CD8-positive, alpha-beta memory T cell (primary cell): ENCODE data around the gene CRTC3. TPM values are rescaled to one million over a fixed set of nuclear protein-coding genes. Genes with fewer than 3 reads are reported as not detected.
A peak's percentile ranks its signal among the peaks of the same experiment; 100 is the strongest.
"Not testable (repeated sequence)": the region's sequence is repeated elsewhere in the genome, so short reads cannot be mapped to it uniquely, and the experiment has no call there.

Source experiments
- CTCF ChIA-PET: fragments of 350-600 bp; sonication (Branson Sonifier 250); formaldehyde crosslinking; loops from one replicate; lab custom pipeline; 2021; ENCODE audit warnings: antibody characterized with exemption; lab: Charles Lee
- POLR2A ChIA-PET: fragments of 350-600 bp; sonication (Branson Sonifier 250); formaldehyde crosslinking; loops from one replicate; lab custom pipeline; 2021; ENCODE audit warnings: antibody characterized with exemption; lab: Charles Lee
- DNase-seq, 5 donors: peaks; one replicate each; pipeline versions ENCODE4 v3.0.0 to v3.0.0-alpha.2; 2020 to 2022; ENCODE audit warnings: mixed read lengths in 1 of 5
- H3K27ac ChIP-seq: one replicate; pipeline ENCODE4 v1.7.0; 2013; ENCODE audit warnings: low read depth, mild to moderate bottlenecking, low read length, moderate library complexity
- H3K27me3 ChIP-seq: 2 replicates; pipeline ENCODE4 v1.7.0; 2013; ENCODE audit warnings: low read length, mild to moderate bottlenecking; ENCODE audit not compliant: insufficient read depth, poor library complexity, severe bottlenecking
- H3K36me3 ChIP-seq: 2 replicates; pipeline ENCODE4 v1.7.0; 2013; ENCODE audit warnings: mild to moderate bottlenecking, low read length, moderate library complexity; ENCODE audit not compliant: insufficient read depth
- H3K4me1 ChIP-seq: 2 replicates; pipeline ENCODE4 v1.7.0; 2013; ENCODE audit warnings: mild to moderate bottlenecking, low read length, moderate library complexity; ENCODE audit not compliant: insufficient read depth
- H3K4me3 ChIP-seq: 2 replicates; pipeline ENCODE4 v1.7.0; 2013; ENCODE audit warnings: mild to moderate bottlenecking, low read length
- H3K9me3 ChIP-seq: 2 replicates; pipeline ENCODE4 v1.7.0; 2013; ENCODE audit warnings: mild to moderate bottlenecking, low read length
- H3K27ac Mint-ChIP-seq, 8 donors: one replicate each; pipeline ENCODE4 v1.8.0; 2020 to 2021; ENCODE audit warnings: mixed read lengths in 8 of 8, mild to moderate bottlenecking in 6 of 8, inconsistent platforms in 3 of 8, moderate library complexity in 3 of 8
- H3K27me3 Mint-ChIP-seq, 2 donors: one replicate each; pipeline ENCODE4 v1.8.0; 2020 to 2021; ENCODE audit warnings: mixed read lengths in 2 of 2, mild to moderate bottlenecking in 1 of 2, moderate library complexity in 1 of 2
- H3K36me3 Mint-ChIP-seq, 3 donors: one replicate each; pipeline ENCODE4 v1.8.0; 2020 to 2021; ENCODE audit warnings: mixed read lengths in 3 of 3, inconsistent platforms in 1 of 3, mild to moderate bottlenecking in 1 of 3
- H3K4me1 Mint-ChIP-seq, 3 donors: one replicate each; pipeline ENCODE4 v1.8.0; 2020 to 2021; ENCODE audit warnings: mixed read lengths in 3 of 3, inconsistent platforms in 1 of 3, mild to moderate bottlenecking in 1 of 3
- H3K4me3 Mint-ChIP-seq, 7 donors: one replicate each; pipeline ENCODE4 v1.8.0; 2020 to 2021; ENCODE audit warnings: mixed read lengths in 7 of 7, mild to moderate bottlenecking in 6 of 7, moderate library complexity in 4 of 7, inconsistent platforms in 2 of 7
- H3K9me3 Mint-ChIP-seq, 5 donors: one replicate each; pipeline ENCODE4 v1.8.0; 2020 to 2022; ENCODE audit warnings: mixed read lengths in 5 of 5, mild to moderate bottlenecking in 3 of 5, moderate library complexity in 2 of 5, inconsistent platforms in 1 of 5
- polyA plus RNA-seq: library from polyadenylated mRNA; unstranded; fragments of 300-500 nt; fragmentation: Illumina TruSeq; gene quantifications from one replicate; pipeline ENCODE4 v1.2.3, GENCODE V29; 2021
- total RNA-seq, 2 experiments: library from RNA; stranded (reverse); gene quantifications; one replicate each; pipeline ENCODE4 v1.2.3, GENCODE V29; 2021

CRTC3 gene
- total and polyA plus RNA-seq, 3 experiments from 2014 or later, result 25.5 to 34.2 (median 26.7) TPM

DNA sequence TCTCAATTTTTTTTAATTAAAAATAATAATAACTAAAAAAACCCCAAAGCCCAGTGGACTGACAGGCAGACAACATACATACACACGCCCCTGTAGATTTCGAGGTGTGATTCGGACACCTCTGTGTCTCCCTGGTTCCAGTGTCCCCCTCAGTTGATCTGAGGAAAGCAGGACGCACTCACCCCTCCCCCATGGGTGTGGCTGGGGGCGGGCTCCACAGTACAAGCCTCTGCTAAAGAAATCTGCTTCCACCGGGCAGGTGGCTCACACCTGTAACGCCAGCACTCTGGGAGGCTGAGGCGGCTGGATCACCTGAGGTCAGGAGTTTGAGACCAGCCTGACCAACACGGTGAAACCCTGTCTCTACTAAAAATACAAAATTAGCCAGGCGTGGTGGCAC, 153.6 kb downstream of the CRTC3 start:
- Histone ChIP-seq H3K27me3 (no peaks in the 10 kb centered on the region), H3K4me1 (peaks cover 31% of the 10 kb centered on the region), H3K4me3 (no peak overlapping the region), H3K9me3 (no peaks in the 10 kb centered on the region), H3K36me3 (no peaks in the 10 kb centered on the region), H3K27ac (no peak overlapping the region)
- Mint-ChIP-seq H3K4me3 (no peak overlapping the region), H3K4me1 (peaks cover 18 to 30% (median 20%) of the 10 kb centered on the region in 3 donors), H3K27ac (no peak overlapping the region), H3K9me3 (no peaks in the 10 kb centered on the region), H3K36me3 (no peaks in the 10 kb centered on the region), H3K27me3 (peaks cover 3 to 4% of the 10 kb centered on the region in 2 donors)
- no peak for DNase-seq
- ChIA-PET CTCF (interaction anchor here (1.6 kb wide), 1 partner anchor 13 kb away, joined by 7 read pairs; no protein-coding TSS in a partner anchor), POLR2A (no interaction called here)

DNA sequence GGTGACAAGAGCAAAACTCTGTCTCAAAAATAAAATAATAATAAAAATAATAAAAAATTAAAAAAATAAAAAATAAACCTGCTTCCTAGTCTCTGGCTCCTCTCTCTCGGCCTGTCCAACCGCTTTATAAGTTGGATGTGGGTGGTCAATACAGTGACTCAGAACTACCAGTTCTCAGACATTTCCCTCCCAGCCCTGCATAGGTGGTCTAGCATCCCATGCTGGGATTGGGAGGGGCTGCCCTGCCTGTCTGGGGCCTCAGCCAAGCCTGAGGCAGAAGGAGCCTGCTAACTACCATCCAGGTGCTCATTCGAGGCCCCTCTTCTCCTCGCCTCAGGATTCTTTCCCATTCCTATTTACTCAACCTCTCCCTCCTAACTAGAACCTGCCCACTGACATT, 154.2 kb downstream of the CRTC3 start:
- no peak for DNase-seq
- Histone ChIP-seq H3K36me3 (no peaks in the 10 kb centered on the region), H3K27me3 (no peaks in the 10 kb centered on the region), H3K4me3 (no peak overlapping the region), H3K4me1 (peaks cover 25% of the 10 kb centered on the region), H3K9me3 (no peaks in the 10 kb centered on the region), H3K27ac (no peak overlapping the region)
- Mint-ChIP-seq H3K27me3 (peaks cover 2 to 4% of the 10 kb centered on the region in 2 donors), H3K9me3 (no peaks in the 10 kb centered on the region), H3K4me1 (peaks cover 15 to 25% (median 18%) of the 10 kb centered on the region in 3 donors), H3K4me3 (no peak overlapping the region), H3K36me3 (no peaks in the 10 kb centered on the region), H3K27ac (no peak overlapping the region)
- ChIA-PET POLR2A (no interaction called here), CTCF (no interaction called here)

DNA sequence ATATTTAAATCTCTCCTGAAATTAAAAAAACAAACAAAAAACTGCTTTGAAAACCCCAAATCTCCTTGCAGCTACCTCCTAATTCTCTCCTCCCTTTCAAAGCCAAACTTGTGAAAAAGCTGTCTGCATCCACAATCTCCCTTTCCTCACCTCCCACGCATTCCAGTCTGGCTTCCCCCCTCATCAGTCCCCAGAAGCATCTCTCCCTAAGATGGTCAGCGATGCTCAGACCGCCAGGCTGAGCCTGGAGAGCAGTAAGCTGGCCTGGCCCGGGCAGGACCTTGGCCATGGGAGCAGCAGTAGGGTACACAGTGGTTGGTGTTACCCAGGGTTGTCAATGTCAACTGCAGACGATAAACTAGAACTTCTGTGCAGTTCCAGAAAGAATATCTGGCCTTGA, 154.6 kb downstream of the CRTC3 start:
- no peak overlapping the region for H3K27ac ChIP-seq
- H3K4me3 ChIP-seq, result no peak overlapping the region
- peaks cover 0 to under 1% (median 0%) of the 10 kb centered on the region in 3 donors for H3K36me3 Mint-ChIP-seq
- CTCF ChIA-PET, result no interaction called here
- POLR2A ChIA-PET, result no interaction called here
- H3K4me3 Mint-ChIP-seq, result no peak overlapping the region
- no peaks in the 10 kb centered on the region for H3K9me3 Mint-ChIP-seq
- no peaks in the 10 kb centered on the region for H3K36me3 ChIP-seq
- no peak for DNase-seq
- H3K27me3 ChIP-seq, result no peaks in the 10 kb centered on the region
- H3K9me3 ChIP-seq, result no peaks in the 10 kb centered on the region
- peaks cover 0 to 4% of the 10 kb centered on the region in 2 donors for H3K27me3 Mint-ChIP-seq
- H3K4me1 Mint-ChIP-seq, result peaks cover 11 to 21% (median 15%) of the 10 kb centered on the region in 3 donors
- H3K4me1 ChIP-seq, result peaks cover 21% of the 10 kb centered on the region
- H3K27ac Mint-ChIP-seq, result no peak overlapping the region

DNA sequence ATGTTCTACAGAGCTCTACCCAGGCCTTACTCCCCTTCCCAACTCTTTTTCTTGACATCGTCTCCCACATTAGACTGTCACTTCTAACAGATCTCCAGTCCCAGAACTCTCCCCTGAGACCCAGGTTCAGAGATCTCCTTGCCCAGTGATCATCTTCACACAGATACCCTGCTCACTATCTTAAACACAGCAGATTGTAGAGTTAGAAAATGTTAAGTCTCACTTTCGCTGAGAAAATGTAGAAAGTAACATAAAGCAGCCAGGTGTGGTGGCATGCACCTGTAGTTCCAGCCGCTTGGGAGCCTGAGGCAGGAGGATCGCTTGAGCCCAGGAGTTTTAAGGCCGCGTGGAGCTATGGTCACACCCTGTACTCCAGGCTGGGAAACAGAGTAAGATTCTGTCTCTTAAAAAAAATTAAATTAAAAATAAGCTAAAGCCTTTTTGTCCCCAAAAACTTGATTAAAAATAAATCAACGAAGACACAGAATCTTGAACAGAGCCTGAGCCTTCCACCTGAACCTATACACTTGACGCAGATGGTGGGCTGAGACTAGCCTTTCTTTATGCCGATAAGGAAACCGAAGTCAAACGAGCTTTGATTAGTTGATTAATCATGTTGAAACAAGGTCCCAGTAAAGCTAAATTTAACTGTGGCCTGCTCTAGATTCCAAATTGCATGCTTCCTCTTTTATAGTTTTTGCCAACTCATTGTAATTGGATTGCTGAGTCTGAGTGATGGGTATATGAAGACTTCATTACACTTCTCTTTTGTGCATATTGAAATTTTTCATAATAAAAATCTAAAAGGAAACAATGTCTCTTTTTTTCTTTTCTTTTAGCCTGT, 156.1 kb downstream of the CRTC3 start:
- no peak for DNase-seq
- ChIA-PET POLR2A (no interaction called here), CTCF (interaction anchor here (0.8 to 1.6 kb wide), 2 partner anchors 36 to 200 kb away, joined by 3 to 5 read pairs; no protein-coding TSS in a partner anchor)
- Mint-ChIP-seq H3K4me3 (peak overlapping the region in 1 of 7 donors; percentile 13), H3K27me3 (peaks cover 0 to 4% of the 10 kb centered on the region in 2 donors), H3K27ac (peak overlapping the region in 1 of 8 donors; percentile 34), H3K36me3 (peaks cover 0 to 3% (median 0%) of the 10 kb centered on the region in 3 donors), H3K9me3 (peaks cover 0 to 3% (median 2%) of the 10 kb centered on the region in 5 donors), H3K4me1 (peaks cover 11 to 20% (median 14%) of the 10 kb centered on the region in 3 donors)
- Histone ChIP-seq H3K36me3 (no peaks in the 10 kb centered on the region), H3K27ac (no peak overlapping the region), H3K9me3 (no peaks in the 10 kb centered on the region), H3K4me1 (peaks cover 20% of the 10 kb centered on the region), H3K4me3 (no peak overlapping the region), H3K27me3 (no peaks in the 10 kb centered on the region)

DNA sequence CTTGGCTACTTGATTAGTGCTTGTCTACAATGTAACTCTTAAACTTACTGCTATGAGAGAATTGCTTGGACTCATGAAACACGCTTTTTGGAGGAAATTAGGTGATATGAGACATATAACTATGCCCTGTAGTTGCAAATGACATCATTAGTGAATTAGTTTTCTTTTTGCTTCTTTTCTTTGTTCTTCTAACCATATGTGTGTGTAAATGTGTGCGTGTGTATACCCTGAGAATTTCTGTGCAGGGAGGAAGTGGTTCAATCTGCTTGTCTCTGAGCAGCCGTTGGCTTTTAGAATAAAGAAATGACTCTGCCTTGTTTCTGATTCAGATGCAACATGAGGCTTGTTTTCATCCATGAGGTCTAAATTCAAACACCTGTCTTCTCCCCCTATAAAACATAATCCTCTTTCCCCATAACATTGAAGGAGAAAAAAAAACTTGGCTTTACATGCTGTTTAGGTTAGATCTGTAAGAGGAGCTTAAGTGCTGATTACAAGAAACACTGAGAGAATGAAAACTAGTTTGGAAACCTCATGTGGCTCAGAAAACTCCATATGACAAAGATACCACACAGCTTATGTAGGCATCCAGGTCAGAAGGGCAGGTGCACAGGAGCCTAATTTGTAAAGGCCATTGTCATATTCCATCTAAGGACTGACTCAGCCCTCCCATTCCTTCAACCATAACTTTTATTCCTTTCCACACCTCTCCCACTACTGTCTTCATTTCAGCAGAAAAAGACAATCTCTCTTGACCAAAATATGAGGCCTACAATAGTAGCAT, 156.9 kb downstream of the CRTC3 start:
- peaks cover 20% of the 10 kb centered on the region for H3K4me1 ChIP-seq
- ChIA-PET POLR2A (no interaction called here), CTCF (interaction anchor here (1.6 kb wide), 1 partner anchor 199 kb away, joined by 5 read pairs; no protein-coding TSS in a partner anchor)
- Mint-ChIP-seq H3K27me3 (peaks cover 0 to 4% of the 10 kb centered on the region in 2 donors), H3K36me3 (peaks cover 0 to 3% (median 0%) of the 10 kb centered on the region in 3 donors), H3K4me3 (peak overlapping the region in 1 of 7 donors; percentile 13), H3K27ac (peak overlapping the region in 1 of 8 donors; percentile 34), H3K9me3 (peaks cover 0 to 3% (median 2%) of the 10 kb centered on the region in 5 donors), H3K4me1 (peaks cover 11 to 20% (median 14%) of the 10 kb centered on the region in 3 donors)
- H3K4me3 ChIP-seq, result no peak overlapping the region
- peak in 2 of 5 donors; percentile 23 to 61 for DNase-seq
- no peak overlapping the region for H3K27ac ChIP-seq
- no peaks in the 10 kb centered on the region for H3K36me3 ChIP-seq
- no peaks in the 10 kb centered on the region for H3K9me3 ChIP-seq
- no peaks in the 10 kb centered on the region for H3K27me3 ChIP-seq

DNA sequence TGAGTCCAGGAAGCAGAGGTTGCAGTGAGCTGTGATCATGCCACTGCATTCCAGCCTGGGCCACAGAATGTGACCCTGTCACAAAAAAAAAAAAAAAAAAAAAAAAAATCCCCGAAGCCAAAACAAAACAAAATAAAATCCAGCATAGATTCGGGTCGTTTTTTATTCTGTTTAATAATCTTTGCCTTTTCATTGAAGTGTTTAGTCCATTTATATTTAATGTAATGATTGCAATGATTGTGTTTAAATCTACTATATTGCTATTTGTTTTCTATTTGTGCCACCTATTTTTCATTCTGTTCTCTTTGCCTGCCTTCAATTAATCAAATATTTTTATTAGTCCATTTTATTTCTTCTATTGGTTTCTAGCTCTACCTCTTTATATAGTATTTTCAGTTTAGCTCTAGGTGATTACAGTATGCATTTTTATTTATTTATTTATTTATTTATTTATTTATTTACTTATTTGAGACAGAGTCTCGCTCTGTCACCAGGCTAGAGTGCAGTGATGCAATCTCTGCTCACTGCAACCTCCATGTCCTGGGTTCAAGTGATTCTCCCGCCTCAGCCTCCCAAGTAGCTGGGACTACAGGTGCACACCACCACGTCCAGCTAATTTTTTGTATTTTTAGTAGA, 159.7 kb downstream of the CRTC3 start:
- H3K4me3 Mint-ChIP-seq, H3K27ac ChIP-seq, H3K4me3 ChIP-seq, H3K9me3 Mint-ChIP-seq, H3K9me3 ChIP-seq, H3K27me3 ChIP-seq, H3K36me3 ChIP-seq, DNase-seq, POLR2A ChIA-PET, H3K27ac Mint-ChIP-seq, H3K27me3 Mint-ChIP-seq, H3K36me3 Mint-ChIP-seq: not testable (repeated sequence)
- peaks cover 11 to 20% (median 14%) of the 10 kb centered on the region in 3 donors for H3K4me1 Mint-ChIP-seq
- CTCF ChIA-PET, result interaction anchor here (0.6 to 1.8 kb wide), 3 partner anchors 31 to 42 kb away, joined by 3 to 4 read pairs (median 3); no protein-coding TSS in a partner anchor
- peaks cover 20% of the 10 kb centered on the region for H3K4me1 ChIP-seq

DNA sequence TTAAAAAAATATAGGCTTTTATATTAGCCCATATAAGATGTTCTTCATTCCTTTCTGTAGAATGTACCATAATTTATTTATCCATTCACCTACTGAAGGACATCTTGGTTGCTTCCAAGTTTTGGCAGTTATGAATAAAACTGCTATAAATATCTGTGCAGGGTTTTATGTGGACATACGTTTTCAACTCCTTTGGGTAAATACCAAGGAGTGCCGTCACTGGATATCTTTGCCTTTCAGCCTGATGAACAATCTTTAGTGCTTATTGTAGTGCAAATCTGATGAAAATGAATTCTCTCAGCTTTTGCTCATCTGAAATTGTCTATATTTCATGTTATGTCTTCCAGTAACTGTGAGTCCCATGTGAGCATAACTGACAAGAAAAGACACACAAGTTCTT, 160.9 kb downstream of the CRTC3 start:
- ChIA-PET POLR2A (no interaction called here), CTCF (no interaction called here)
- peaks cover 0 to 2% of the 10 kb centered on the region in 2 donors for H3K27me3 Mint-ChIP-seq
- no peaks in the 10 kb centered on the region for H3K9me3 ChIP-seq
- no peak overlapping the region for H3K4me3 ChIP-seq
- H3K9me3 Mint-ChIP-seq, result peaks cover 0 to 3% (median 2%) of the 10 kb centered on the region in 5 donors
- H3K4me1 ChIP-seq, result peaks cover 16% of the 10 kb centered on the region
- DNase-seq, result no peak
- no peaks in the 10 kb centered on the region for H3K27me3 ChIP-seq
- peaks cover 9 to 17% (median 11%) of the 10 kb centered on the region in 3 donors for H3K4me1 Mint-ChIP-seq
- no peak overlapping the region for H3K27ac Mint-ChIP-seq
- H3K27ac ChIP-seq, result no peak overlapping the region
- no peaks in the 10 kb centered on the region for H3K36me3 ChIP-seq
- H3K36me3 Mint-ChIP-seq, result peaks cover 0 to 3% (median 0%) of the 10 kb centered on the region in 3 donors
- no peak overlapping the region for H3K4me3 Mint-ChIP-seq
